HG02642 (cell line): Measurements from ENCODE around the gene STAT4.

Experiments used
- ATAC-seq: cut with Tn5 transposase; IDR thresholded peaks from one replicate; pipeline ENCODE4 v1.9.1; 2021; ENCODE audit warnings: mild to moderate bottlenecking; ENCODE audit not compliant: unreplicated experiment, poor library complexity

Gene STAT4

GRCh38 chr2:190981333-190981732 lies 169.5 kb downstream of the STAT4 start:
- no peak for ATAC-seq

DNA sequence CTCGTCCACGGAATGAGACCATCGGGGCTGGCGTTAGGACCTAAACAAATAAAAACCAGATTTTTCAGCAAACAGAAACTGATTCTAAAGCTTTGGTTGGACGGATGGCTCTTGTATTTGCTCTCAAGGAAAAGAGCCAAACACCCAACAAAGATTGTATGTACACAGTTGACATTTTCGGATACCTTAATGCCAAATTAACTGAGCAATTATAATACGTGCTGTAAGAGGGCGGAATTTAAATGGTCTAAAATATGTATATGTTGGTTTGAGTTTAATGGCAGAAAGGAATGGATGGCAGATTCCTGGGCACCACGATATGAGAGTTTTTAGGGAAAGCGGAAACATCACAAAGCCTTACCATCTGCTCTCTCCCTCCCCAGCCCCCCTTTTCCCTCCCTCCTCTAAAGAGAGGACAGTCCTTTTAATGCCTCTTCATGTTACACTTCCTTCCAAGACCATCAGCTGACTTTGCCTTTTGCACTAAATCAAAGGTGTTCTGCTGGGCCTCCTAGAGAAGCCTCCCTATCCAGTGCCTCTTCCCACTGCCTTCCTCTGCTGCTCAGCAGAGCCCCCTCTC lies 170.1 kb downstream of the STAT4 start:
- ATAC-seq, result no peak

- ATAC-seq, result no peak
Observed at GRCh38 chr2:190979906-190980629, 170.7 kb downstream of the STAT4 start.
